22Rv1 (cell line): ENCODE data around the gene KRT14.

Experiments
- CTCF ChIP-seq: fragments of 450-650 bp; IDR thresholded peaks from 2 replicates; pipeline ENCODE4 v1.5.1; 2017; ENCODE audit warnings: mild to moderate bottlenecking
- ZFX ChIP-seq: fragments of 450-650 bp; IDR thresholded peaks from 2 replicates; pipeline ENCODE4 v1.6.1; 2017; ENCODE audit warnings: antibody characterized with exemption, borderline replicate concordance

GRCh38 chr17:41617698-41618097, 31.0 kb upstream of the KRT14 start:
- no peak for TF ChIP-seq CTCF
- TF ChIP-seq ZFX, result no peak
